ENCODE data around the gene OR4P4. TPM values are rescaled to one million over a fixed set of nuclear protein-coding genes. Genes with fewer than 3 reads are reported as not detected.

The OR4P4 gene
- not detected for total RNA-seq

- intact Hi-C loops (cut with DNase I; ENCODE audit: low total_unique reads) = loop anchor here (5.0 kb wide), 1 partner anchor 53 kb away; no protein-coding TSS in a partner anchor
- DNase-seq (ENCODE audit: low spot score in 2 of 2) = no peak
- H3K4me3 ChIP-seq = no peak within 1 kb of the TSS
- H3K4me1 ChIP-seq = no peaks in the 10 kb centered on the region
- H3K27me3 ChIP-seq = no peaks in the 10 kb centered on the region
- no peak within 1 kb of the TSS for H3K27ac ChIP-seq
- H3K9me3 ChIP-seq = no peaks in the 10 kb centered on the region
- TF ChIP-seq POLR2A (IDR thresholded peaks at IDR 0.05) = no peak
- no peak for TF ChIP-seq CTCF (IDR thresholded peaks at IDR 0.05)
- TF ChIP-seq POLR2AphosphoS5 (IDR thresholded peaks at IDR 0.05) = no peak
- no peaks in the 10 kb centered on the region for H3K36me3 ChIP-seq
Observed at GRCh38 chr11:55634813-55635212, at the start of gene OR4P4. Gene OR4P4, plus strand, starts transcription at chr11:55635113.

- no peaks in the 10 kb centered on the region for H3K27me3 ChIP-seq
- intact Hi-C loops (cut with DNase I; ENCODE audit: low total_unique reads) = no loop called here
- no peaks in the 10 kb centered on the region for H3K9me3 ChIP-seq
- no peaks in the 10 kb centered on the region for H3K36me3 ChIP-seq
- DNase-seq (ENCODE audit: low spot score in 2 of 2) = no peak
- no peak for TF ChIP-seq CTCF (IDR thresholded peaks at IDR 0.05)
- TF ChIP-seq POLR2A (IDR thresholded peaks at IDR 0.05) = no peak
- TF ChIP-seq POLR2AphosphoS5 (IDR thresholded peaks at IDR 0.05) = no peak
- H3K4me3 ChIP-seq = no peak within 1 kb of the TSS
- no peaks in the 10 kb centered on the region for H3K4me1 ChIP-seq
- H3K27ac ChIP-seq = no peak within 1 kb of the TSS
Observed at GRCh38 chr11:55607545-55607944, 27.4 kb upstream of the OR4P4 start, which contains the start of gene OR4C11. Gene OR4C11, minus strand, starts transcription at chr11:55607645. Its CDS starts 3,272 bp downstream, at chr11:55604373.

- Histone ChIP-seq H3K9me3 (peaks cover 0 to 8% of the 10 kb centered on the region in 2 donors), H3K36me3 (no peaks in the 10 kb centered on the region), H3K4me3 (no peak overlapping the region), H3K27ac (no peak overlapping the region), H3K4me1 (no peaks in the 10 kb centered on the region), H3K27me3 (no peaks in the 10 kb centered on the region)
- DNase-seq (ENCODE audit: low spot score in 2 of 2) = no peak
- TF ChIP-seq POLR2AphosphoS5 (IDR thresholded peaks at IDR 0.05) (no peak), CTCF (IDR thresholded peaks at IDR 0.05) (no peak), POLR2A (IDR thresholded peaks at IDR 0.05) (no peak)
- intact Hi-C loops (cut with DNase I; ENCODE audit: low total_unique reads) = no loop called here
Observed at GRCh38 chr11:55624531-55624930, 10.4 kb upstream of the OR4P4 start.

- no peaks in the 10 kb centered on the region for H3K9me3 ChIP-seq
- H3K27me3 ChIP-seq = no peaks in the 10 kb centered on the region
- no peak within 1 kb of the TSS for H3K4me3 ChIP-seq
- H3K36me3 ChIP-seq = no peaks in the 10 kb centered on the region
- no peak within 1 kb of the TSS for H3K27ac ChIP-seq
- intact Hi-C loops (cut with DNase I; ENCODE audit: low total_unique reads) = no loop called here
- H3K4me1 ChIP-seq = no peaks in the 10 kb centered on the region
- no peak for TF ChIP-seq CTCF (IDR thresholded peaks at IDR 0.05)
- no peak for TF ChIP-seq POLR2A (IDR thresholded peaks at IDR 0.05)
- TF ChIP-seq POLR2AphosphoS5 (IDR thresholded peaks at IDR 0.05) = no peak
- DNase-seq (ENCODE audit: low spot score in 2 of 2) = no peak
Observed at GRCh38 chr11:55648027-55648426, 13.1 kb downstream of the OR4P4 start, which contains the start of gene OR4S2. Gene OR4S2, plus strand, starts transcription at chr11:55648327. Its CDS starts 2,577 bp downstream, at chr11:55650904.

- Histone ChIP-seq H3K27ac (no peak overlapping the region), H3K4me1 (no peaks in the 10 kb centered on the region), H3K27me3 (no peaks in the 10 kb centered on the region), H3K9me3 (no peaks in the 10 kb centered on the region), H3K4me3 (no peak overlapping the region), H3K36me3 (no peaks in the 10 kb centered on the region)
- DNase-seq (ENCODE audit: low spot score in 2 of 2) = no peak
- intact Hi-C loops (cut with DNase I; ENCODE audit: low total_unique reads) = no loop called here
- no peak for TF ChIP-seq POLR2AphosphoS5 (IDR thresholded peaks at IDR 0.05)
- no peak for TF ChIP-seq POLR2A (IDR thresholded peaks at IDR 0.05)
- TF ChIP-seq CTCF (IDR thresholded peaks at IDR 0.05) = no peak
Observed at GRCh38 chr11:55652560-55652959, 17.6 kb downstream of the OR4P4 start.
